ENCODE measurements around the gene MYO7A.

DNA sequence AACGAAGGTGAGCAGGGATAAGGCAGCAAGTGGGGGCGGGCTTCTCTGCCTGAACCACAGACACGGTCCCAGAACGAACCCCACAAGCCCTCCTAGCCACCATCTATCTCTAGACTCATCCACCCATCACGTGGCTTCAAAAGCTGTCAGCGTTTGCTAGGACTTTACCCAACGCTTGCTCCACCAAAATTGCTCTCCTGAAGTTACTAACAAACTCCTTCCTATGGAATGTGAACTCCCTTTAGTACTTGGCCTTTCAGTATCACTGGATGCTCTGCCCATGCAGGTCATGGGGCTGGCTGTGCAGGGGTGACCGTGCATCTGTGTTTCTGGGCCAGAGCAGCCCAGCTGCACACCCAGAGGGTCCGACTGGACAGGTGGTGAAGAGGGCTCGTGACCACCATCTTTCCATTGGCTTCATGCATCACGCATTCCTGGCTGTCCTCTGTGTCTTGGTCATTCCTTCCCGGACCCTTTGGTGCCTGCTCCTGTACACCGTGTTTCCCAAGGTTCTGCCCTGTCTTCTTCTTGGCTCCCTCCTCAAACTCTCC, 85.1 kb downstream of the MYO7A start:
- TF ChIP-seq POLR2AphosphoS5 (IDR thresholded peaks at IDR 0.05; ENCODE audit: low read depth) (no peak), EZH2 (IDR thresholded peaks at IDR 0.05; ENCODE audit: low read depth, unreplicated experiment) (no peak), EZH2phosphoT487 (IDR thresholded peaks at IDR 0.05; ENCODE audit: unreplicated experiment) (no peak), JUNB (IDR thresholded peaks at IDR 0.05; ENCODE audit: unreplicated experiment) (no peak), ZNF114 (CRISPR knock-in tag; IDR thresholded peaks at IDR 0.05) (no peak), STAT1 (IDR thresholded peaks at IDR 0.05; ENCODE audit: unreplicated experiment) (no peak), CREB1 (CRISPR knock-in tag; IDR thresholded peaks at IDR 0.05; ENCODE audit: low read depth) (no peak), NANOG (IDR thresholded peaks at IDR 0.05; ENCODE audit: borderline replicate concordance) (no peak), ZNF331 (CRISPR knock-in tag; IDR thresholded peaks at IDR 0.05; ENCODE audit: low read depth) (no peak)
- TF ChIP-seq, protein P1, sequence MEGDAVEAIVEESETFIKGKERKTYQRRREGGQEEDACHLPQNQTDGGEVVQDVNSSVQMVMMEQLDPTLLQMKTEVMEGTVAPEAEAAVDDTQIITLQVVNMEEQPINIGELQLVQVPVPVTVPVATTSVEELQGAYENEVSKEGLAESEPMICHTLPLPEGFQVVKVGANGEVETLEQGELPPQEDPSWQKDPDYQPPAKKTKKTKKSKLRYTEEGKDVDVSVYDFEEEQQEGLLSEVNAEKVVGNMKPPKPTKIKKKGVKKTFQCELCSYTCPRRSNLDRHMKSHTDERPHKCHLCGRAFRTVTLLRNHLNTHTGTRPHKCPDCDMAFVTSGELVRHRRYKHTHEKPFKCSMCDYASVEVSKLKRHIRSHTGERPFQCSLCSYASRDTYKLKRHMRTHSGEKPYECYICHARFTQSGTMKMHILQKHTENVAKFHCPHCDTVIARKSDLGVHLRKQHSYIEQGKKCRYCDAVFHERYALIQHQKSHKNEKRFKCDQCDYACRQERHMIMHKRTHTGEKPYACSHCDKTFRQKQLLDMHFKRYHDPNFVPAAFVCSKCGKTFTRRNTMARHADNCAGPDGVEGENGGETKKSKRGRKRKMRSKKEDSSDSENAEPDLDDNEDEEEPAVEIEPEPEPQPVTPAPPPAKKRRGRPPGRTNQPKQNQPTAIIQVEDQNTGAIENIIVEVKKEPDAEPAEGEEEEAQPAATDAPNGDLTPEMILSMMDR (conservative IDR thresholded peaks at IDR 0.05; ENCODE audit: low read depth in 2 of 2): no peak
- TF ChIP-seq, protein P2, sequence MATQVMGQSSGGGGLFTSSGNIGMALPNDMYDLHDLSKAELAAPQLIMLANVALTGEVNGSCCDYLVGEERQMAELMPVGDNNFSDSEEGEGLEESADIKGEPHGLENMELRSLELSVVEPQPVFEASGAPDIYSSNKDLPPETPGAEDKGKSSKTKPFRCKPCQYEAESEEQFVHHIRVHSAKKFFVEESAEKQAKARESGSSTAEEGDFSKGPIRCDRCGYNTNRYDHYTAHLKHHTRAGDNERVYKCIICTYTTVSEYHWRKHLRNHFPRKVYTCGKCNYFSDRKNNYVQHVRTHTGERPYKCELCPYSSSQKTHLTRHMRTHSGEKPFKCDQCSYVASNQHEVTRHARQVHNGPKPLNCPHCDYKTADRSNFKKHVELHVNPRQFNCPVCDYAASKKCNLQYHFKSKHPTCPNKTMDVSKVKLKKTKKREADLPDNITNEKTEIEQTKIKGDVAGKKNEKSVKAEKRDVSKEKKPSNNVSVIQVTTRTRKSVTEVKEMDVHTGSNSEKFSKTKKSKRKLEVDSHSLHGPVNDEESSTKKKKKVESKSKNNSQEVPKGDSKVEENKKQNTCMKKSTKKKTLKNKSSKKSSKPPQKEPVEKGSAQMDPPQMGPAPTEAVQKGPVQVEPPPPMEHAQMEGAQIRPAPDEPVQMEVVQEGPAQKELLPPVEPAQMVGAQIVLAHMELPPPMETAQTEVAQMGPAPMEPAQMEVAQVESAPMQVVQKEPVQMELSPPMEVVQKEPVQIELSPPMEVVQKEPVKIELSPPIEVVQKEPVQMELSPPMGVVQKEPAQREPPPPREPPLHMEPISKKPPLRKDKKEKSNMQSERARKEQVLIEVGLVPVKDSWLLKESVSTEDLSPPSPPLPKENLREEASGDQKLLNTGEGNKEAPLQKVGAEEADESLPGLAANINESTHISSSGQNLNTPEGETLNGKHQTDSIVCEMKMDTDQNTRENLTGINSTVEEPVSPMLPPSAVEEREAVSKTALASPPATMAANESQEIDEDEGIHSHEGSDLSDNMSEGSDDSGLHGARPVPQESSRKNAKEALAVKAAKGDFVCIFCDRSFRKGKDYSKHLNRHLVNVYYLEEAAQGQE (IDR thresholded peaks at IDR 0.05; ENCODE audit: unreplicated experiment): no peak
- TF ChIP-seq, protein P3, sequence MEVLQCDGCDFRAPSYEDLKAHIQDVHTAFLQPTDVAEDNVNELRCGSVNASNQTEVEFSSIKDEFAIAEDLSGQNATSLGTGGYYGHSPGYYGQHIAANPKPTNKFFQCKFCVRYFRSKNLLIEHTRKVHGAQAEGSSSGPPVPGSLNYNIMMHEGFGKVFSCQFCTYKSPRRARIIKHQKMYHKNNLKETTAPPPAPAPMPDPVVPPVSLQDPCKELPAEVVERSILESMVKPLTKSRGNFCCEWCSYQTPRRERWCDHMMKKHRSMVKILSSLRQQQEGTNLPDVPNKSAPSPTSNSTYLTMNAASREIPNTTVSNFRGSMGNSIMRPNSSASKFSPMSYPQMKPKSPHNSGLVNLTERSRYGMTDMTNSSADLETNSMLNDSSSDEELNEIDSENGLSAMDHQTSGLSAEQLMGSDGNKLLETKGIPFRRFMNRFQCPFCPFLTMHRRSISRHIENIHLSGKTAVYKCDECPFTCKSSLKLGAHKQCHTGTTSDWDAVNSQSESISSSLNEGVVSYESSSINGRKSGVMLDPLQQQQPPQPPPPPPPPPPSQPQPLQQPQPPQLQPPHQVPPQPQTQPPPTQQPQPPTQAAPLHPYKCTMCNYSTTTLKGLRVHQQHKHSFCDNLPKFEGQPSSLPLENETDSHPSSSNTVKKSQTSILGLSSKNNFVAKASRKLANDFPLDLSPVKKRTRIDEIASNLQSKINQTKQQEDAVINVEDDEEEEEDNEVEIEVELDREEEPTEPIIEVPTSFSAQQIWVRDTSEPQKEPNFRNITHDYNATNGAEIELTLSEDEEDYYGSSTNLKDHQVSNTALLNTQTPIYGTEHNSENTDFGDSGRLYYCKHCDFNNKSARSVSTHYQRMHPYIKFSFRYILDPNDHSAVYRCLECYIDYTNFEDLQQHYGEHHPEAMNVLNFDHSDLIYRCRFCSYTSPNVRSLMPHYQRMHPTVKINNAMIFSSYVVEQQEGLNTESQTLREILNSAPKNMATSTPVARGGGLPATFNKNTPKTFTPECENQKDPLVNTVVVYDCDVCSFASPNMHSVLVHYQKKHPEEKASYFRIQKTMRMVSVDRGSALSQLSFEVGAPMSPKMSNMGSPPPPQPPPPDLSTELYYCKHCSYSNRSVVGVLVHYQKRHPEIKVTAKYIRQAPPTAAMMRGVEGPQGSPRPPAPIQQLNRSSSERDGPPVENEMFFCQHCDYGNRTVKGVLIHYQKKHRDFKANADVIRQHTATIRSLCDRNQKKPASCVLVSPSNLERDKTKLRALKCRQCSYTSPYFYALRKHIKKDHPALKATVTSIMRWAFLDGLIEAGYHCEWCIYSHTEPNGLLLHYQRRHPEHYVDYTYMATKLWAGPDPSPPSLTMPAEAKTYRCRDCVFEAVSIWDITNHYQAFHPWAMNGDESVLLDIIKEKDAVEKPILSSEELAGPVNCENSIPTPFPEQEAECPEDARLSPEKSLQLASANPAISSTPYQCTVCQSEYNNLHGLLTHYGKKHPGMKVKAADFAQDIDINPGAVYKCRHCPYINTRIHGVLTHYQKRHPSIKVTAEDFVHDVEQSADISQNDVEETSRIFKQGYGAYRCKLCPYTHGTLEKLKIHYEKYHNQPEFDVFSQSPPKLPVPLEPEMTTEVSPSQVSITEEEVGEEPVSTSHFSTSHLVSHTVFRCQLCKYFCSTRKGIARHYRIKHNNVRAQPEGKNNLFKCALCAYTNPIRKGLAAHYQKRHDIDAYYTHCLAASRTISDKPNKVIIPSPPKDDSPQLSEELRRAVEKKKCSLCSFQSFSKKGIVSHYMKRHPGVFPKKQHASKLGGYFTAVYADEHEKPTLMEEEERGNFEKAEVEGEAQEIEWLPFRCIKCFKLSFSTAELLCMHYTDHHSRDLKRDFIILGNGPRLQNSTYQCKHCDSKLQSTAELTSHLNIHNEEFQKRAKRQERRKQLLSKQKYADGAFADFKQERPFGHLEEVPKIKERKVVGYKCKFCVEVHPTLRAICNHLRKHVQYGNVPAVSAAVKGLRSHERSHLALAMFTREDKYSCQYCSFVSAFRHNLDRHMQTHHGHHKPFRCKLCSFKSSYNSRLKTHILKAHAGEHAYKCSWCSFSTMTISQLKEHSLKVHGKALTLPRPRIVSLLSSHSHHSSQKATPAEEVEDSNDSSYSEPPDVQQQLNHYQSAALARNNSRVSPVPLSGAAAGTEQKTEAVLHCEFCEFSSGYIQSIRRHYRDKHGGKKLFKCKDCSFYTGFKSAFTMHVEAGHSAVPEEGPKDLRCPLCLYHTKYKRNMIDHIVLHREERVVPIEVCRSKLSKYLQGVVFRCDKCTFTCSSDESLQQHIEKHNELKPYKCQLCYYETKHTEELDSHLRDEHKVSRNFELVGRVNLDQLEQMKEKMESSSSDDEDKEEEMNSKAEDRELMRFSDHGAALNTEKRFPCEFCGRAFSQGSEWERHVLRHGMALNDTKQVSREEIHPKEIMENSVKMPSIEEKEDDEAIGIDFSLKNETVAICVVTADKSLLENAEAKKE (CRISPR knock-in tag; IDR thresholded peaks at IDR 0.05): no peak
- TF ChIP-seq, protein P4, sequence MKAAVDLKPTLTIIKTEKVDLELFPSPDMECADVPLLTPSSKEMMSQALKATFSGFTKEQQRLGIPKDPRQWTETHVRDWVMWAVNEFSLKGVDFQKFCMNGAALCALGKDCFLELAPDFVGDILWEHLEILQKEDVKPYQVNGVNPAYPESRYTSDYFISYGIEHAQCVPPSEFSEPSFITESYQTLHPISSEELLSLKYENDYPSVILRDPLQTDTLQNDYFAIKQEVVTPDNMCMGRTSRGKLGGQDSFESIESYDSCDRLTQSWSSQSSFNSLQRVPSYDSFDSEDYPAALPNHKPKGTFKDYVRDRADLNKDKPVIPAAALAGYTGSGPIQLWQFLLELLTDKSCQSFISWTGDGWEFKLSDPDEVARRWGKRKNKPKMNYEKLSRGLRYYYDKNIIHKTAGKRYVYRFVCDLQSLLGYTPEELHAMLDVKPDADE (IDR thresholded peaks at IDR 0.05): no peak
